Ishikawa (cell line): ENCODE measurements around the gene CDCA3.

ENCODE experiments used
- CEBPB ChIP-seq: IDR thresholded peaks from 2 replicates; pipeline ENCODE4 v1.6.1; 2012
- EP300 ChIP-seq: IDR thresholded peaks from 2 replicates; pipeline ENCODE4 v1.6.1; 2012; ENCODE audit warnings: borderline replicate concordance
- RAD21 ChIP-seq: IDR thresholded peaks from 2 replicates; pipeline ENCODE4 v1.6.1; 2012; ENCODE audit warnings: low read depth
- REST ChIP-seq: IDR thresholded peaks from 2 replicates; pipeline ENCODE4 v1.6.1; 2012; ENCODE audit warnings: low read depth, mild to moderate bottlenecking
- USF1 ChIP-seq: IDR thresholded peaks from 2 replicates; pipeline ENCODE4 v1.6.1; 2012
- YY1 ChIP-seq: IDR thresholded peaks from 2 replicates; pipeline ENCODE4 v1.6.1; 2012; ENCODE audit warnings: low read depth
- ZBTB7A ChIP-seq: IDR thresholded peaks from 2 replicates; pipeline ENCODE4 v1.6.1; 2012; ENCODE audit warnings: low read depth

GRCh38 chr12:6837370-6838060, 13.6 kb downstream of the CDCA3 start:
- TF ChIP-seq REST (no peak), CEBPB (no peak), USF1 (no peak), RAD21 (no peak), ZBTB7A (no peak), EP300 (no peak), YY1 (no peak)
